Progenitor cell of endocrine pancreas (in vitro differentiated cells): ENCODE measurements around the gene SLC25A27. TPM values are rescaled to one million over a fixed set of nuclear protein-coding genes. Genes with fewer than 3 reads are reported as not detected.
A peak's percentile ranks its signal among the peaks of the same experiment; 100 is the strongest.

Experiments used
- DNase-seq: peaks from one replicate; pipeline ENCODE4 v3.0.0; 2021; ENCODE audit warnings: low spot score; ENCODE audit not compliant: unreplicated experiment
- H3K27ac Mint-ChIP-seq: 2 replicates; pipeline ENCODE4 v1.8.0; 2021; ENCODE audit warnings: mild to moderate bottlenecking, moderate library complexity, mixed read lengths
- H3K27me3 Mint-ChIP-seq: 2 replicates; pipeline ENCODE4 v1.8.0; 2021; ENCODE audit warnings: mixed read lengths
- H3K36me3 Mint-ChIP-seq: 2 replicates; pipeline ENCODE4 v1.8.0; 2022; ENCODE audit warnings: mixed read lengths; ENCODE audit not compliant: insufficient read depth
- H3K4me1 Mint-ChIP-seq: 2 replicates; pipeline ENCODE4 v1.8.0; 2021; ENCODE audit warnings: low read depth, mixed read lengths
- H3K4me3 Mint-ChIP-seq: 2 replicates; pipeline ENCODE4 v1.8.0; 2021; ENCODE audit warnings: low read depth, mild to moderate bottlenecking, moderate library complexity, mixed read lengths
- H3K9me3 Mint-ChIP-seq: 2 replicates; pipeline ENCODE4 v1.8.0; 2021; ENCODE audit warnings: low read depth, mixed read lengths
- CTCF ChIP-seq: fragments of 200-600 bp; sonication (generic); IDR thresholded peaks from one replicate; pipeline ENCODE4 v1.5.0; 2021; ENCODE audit warnings: antibody characterized with exemption, mild to moderate bottlenecking; ENCODE audit not compliant: unreplicated experiment
- total RNA-seq: library from RNA; stranded (reverse); gene quantifications from 2 replicates; pipeline ENCODE4 v1.2.1, GENCODE V29; 2021

Gene SLC25A27
- total RNA-seq, 1 donor from 2014 or later: 31.9 TPM

- Mint-ChIP-seq H3K27ac (no peak overlapping the region), H3K4me1 (no peaks in the 10 kb centered on the region), H3K4me3 (no peak overlapping the region), H3K36me3 (peaks cover 1% of the 10 kb centered on the region), H3K9me3 (peaks cover 3% of the 10 kb centered on the region), H3K27me3 (no peaks in the 10 kb centered on the region)
- peak; percentile 57 for TF ChIP-seq CTCF
- DNase-seq: no peak
Observed at GRCh38 chr6:46677314-46677654, 24.5 kb downstream of the SLC25A27 start.

DNA sequence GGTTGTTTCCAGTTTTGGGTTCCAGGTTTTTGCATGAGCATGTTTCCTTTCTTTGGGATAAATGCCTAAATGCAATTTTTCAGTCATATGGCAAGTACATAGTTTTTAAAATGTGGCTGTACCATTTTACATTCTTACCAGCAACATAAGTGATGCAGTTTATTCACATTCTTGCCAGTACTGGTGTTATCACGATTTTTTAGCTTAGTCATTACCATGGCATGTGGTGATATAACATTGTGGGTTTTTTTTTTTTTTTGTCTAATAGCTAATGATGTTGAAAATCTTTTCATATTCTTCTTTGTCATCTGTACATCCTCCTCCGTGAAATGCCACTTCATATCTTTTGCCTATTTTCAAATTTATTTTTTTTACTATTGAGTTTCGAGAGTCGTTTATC, 32.0 kb downstream of the SLC25A27 start:
- no peak for DNase-seq
- Mint-ChIP-seq H3K4me1 (no peaks in the 10 kb centered on the region), H3K36me3 (peaks cover 1% of the 10 kb centered on the region), H3K27me3 (peaks cover 12% of the 10 kb centered on the region), H3K9me3 (peaks cover 8% of the 10 kb centered on the region), H3K27ac (no peak overlapping the region), H3K4me3 (no peak overlapping the region)
- TF ChIP-seq CTCF: no peak

DNA sequence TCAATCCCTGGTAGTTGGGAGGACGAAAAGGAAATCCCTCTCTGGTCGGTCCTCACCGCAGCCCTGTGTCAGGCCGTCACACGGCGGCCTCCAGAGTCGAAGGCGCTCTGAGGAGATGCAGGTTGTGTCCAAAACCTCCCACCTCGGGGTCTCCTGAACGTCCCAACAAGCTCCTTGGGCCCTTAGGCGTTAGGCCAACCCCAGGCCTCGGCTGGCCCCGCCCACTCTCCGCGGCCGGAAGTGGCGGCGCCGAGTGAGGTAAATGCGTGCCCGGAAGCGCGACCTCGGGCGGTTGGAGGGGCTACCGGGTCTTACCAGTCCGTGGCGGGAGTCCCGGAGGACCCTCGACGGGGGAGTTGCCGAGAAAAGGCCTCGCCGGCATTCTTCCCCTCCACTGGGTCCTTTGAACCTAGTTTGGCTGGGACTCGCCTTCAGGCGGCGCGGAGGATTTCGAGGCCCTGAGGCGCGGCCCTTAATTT, 34.9 kb downstream of the SLC25A27 start, which contains the start of gene TDRD6:
TDRD6 (plus strand) TSS at position 267 of the 479 bp plus-strand sequence. CDS start 244 bp downstream, outside the sequence.
- TF ChIP-seq CTCF: no peak
- no peak for DNase-seq
- no peak within 1 kb of the TSS for H3K4me3 Mint-ChIP-seq
- peaks cover 38% of the 10 kb centered on the region for H3K27me3 Mint-ChIP-seq
- no peaks in the 10 kb centered on the region for H3K36me3 Mint-ChIP-seq
- H3K9me3 Mint-ChIP-seq: peaks cover 5% of the 10 kb centered on the region
- no peaks in the 10 kb centered on the region for H3K4me1 Mint-ChIP-seq
- H3K27ac Mint-ChIP-seq: no peak within 1 kb of the TSS

GRCh38 chr6:46688117-46688965, 35.6 kb downstream of the SLC25A27 start:
- Mint-ChIP-seq H3K27me3 (peaks cover 45% of the 10 kb centered on the region), H3K4me3 (no peak overlapping the region), H3K9me3 (peaks cover 3% of the 10 kb centered on the region)

GRCh38 chr6:46688966-46689335, 36.2 kb downstream of the SLC25A27 start:
- Mint-ChIP-seq H3K4me1 (peaks cover 4% of the 10 kb centered on the region), H3K27me3 (peaks cover 51% of the 10 kb centered on the region), H3K9me3 (peaks cover 2% of the 10 kb centered on the region), H3K36me3 (no peaks in the 10 kb centered on the region), H3K27ac (no peak overlapping the region), H3K4me3 (no peak overlapping the region)
- TF ChIP-seq CTCF: no peak
- DNase-seq: no peak

More at GRCh38 chr6:46688117-46688965, 35.6 kb downstream of the SLC25A27 start:
- no peak for TF ChIP-seq CTCF
- no peak for DNase-seq
- peaks cover under 1% of the 10 kb centered on the region for H3K4me1 Mint-ChIP-seq
- H3K36me3 Mint-ChIP-seq: no peaks in the 10 kb centered on the region
- no peak overlapping the region for H3K27ac Mint-ChIP-seq
